HEK293 (cell line): ENCODE data around the gene CALML3.
A peak's percentile ranks its signal among the peaks of the same experiment; 100 is the strongest.

Experiments
- CTCF ChIA-PET: fragments of 350-600 bp; formaldehyde crosslinking; extraction: SDS; loops from one replicate; lab custom pipeline; 2021; ENCODE audit warnings: antibody characterized with exemption; lab: Yijun Ruan, JAX
- POLR2A ChIA-PET: fragments of 300-600 bp; formaldehyde crosslinking; extraction: SDS; loops from one replicate; lab custom pipeline; 2020; ENCODE audit warnings: antibody characterized with exemption, inconsistent platforms; lab: Yijun Ruan, JAX
- H3K27ac ChIP-seq: fragments of 200-500 bp; sonication (Bioruptor generic); 2 replicates; pipeline ENCODE4 v1.5.1; 2014; ENCODE audit warnings: low read depth, low read length, control low read depth, inconsistent platforms; ENCODE audit errors: extremely low read depth
- H3K36me3 ChIP-seq, 2 experiments: fragments of 200-500 bp in 1 of 2; sonication (Bioruptor generic) in 1 of 2; 1 replicate in 1 of 2; 2 replicates in 1 of 2; pipeline ENCODE4 v1.5.1; 2014 to 2017; ENCODE audit warnings: inconsistent platforms in 2 of 2, low read length in 2 of 2; ENCODE audit not compliant: control insufficient read depth in 2 of 2, insufficient read depth in 1 of 2
- H3K4me1 ChIP-seq: fragments of 200-500 bp; sonication (Bioruptor generic); 2 replicates; pipeline ENCODE4 v1.5.1; 2014; ENCODE audit warnings: mild to moderate bottlenecking, low read length, inconsistent platforms; ENCODE audit not compliant: control insufficient read depth, insufficient read depth
- H3K4me3 ChIP-seq: 2 replicates; pipeline ENCODE4 v1.5.1; 2011; ENCODE audit warnings: low read depth, mild to moderate bottlenecking, control low read depth, low read length, moderate library complexity
- H3K9me3 ChIP-seq: fragments of 200-500 bp; sonication (Bioruptor generic); 2 replicates; pipeline ENCODE4 v1.5.1; 2014; ENCODE audit warnings: low read depth, low read length, inconsistent platforms; ENCODE audit not compliant: control insufficient read depth, insufficient read depth
- BCL11B ChIP-seq: fragments of 450-650 bp; formaldehyde crosslinking; IDR thresholded peaks from 2 replicates; pipeline ENCODE4 v1.5.1; 2016; ENCODE audit warnings: low read depth, missing biosample characterization, missing genetic modification characterization
- GFI1B ChIP-seq: fragments of 450-650 bp; formaldehyde crosslinking; IDR thresholded peaks from 2 replicates; pipeline ENCODE4 v1.5.1; 2016; ENCODE audit warnings: missing biosample characterization, missing genetic modification characterization
- GLIS1 ChIP-seq: fragments of 450-650 bp; formaldehyde crosslinking; IDR thresholded peaks from 2 replicates; pipeline ENCODE4 v1.5.1; 2016; ENCODE audit warnings: missing biosample characterization, missing genetic modification characterization
- PATZ1 ChIP-seq: fragments of 450-650 bp; formaldehyde crosslinking; IDR thresholded peaks from 2 replicates; pipeline ENCODE4 v1.5.1; 2016; ENCODE audit warnings: missing biosample characterization, missing genetic modification characterization
- PRDM10 ChIP-seq: fragments of 450-650 bp; formaldehyde crosslinking; IDR thresholded peaks from 2 replicates; pipeline ENCODE4 v1.5.1; 2016; ENCODE audit warnings: missing biosample characterization, missing genetic modification characterization
- YY1 ChIP-seq: fragments of 450-650 bp; formaldehyde crosslinking; IDR thresholded peaks from 2 replicates; pipeline ENCODE4 v1.5.1; 2018; ENCODE audit warnings: missing biosample characterization, missing genetic modification characterization
- ZBTB20 ChIP-seq: fragments of 450-650 bp; formaldehyde crosslinking; IDR thresholded peaks from 2 replicates; pipeline ENCODE4 v1.5.1; 2016; ENCODE audit warnings: missing biosample characterization, missing genetic modification characterization
- ZFHX2 ChIP-seq: fragments of 450-650 bp; formaldehyde crosslinking; conservative IDR thresholded peaks from 2 replicates; pipeline ENCODE4 v1.5.1; 2016; ENCODE audit warnings: missing biosample characterization, missing genetic modification characterization
- ZNF132 ChIP-seq: fragments of 450-650 bp; formaldehyde crosslinking; IDR thresholded peaks from 2 replicates; pipeline ENCODE4 v1.5.1; 2017; ENCODE audit warnings: missing biosample characterization, missing genetic modification characterization, borderline replicate concordance
- ZNF16 ChIP-seq: fragments of 450-650 bp; formaldehyde crosslinking; IDR thresholded peaks from 2 replicates; pipeline ENCODE4 v1.5.1; 2016; ENCODE audit warnings: low read depth, missing biosample characterization, missing genetic modification characterization
- ZNF19 ChIP-seq: fragments of 450-650 bp; formaldehyde crosslinking; IDR thresholded peaks from 2 replicates; pipeline ENCODE4; 2016; ENCODE audit warnings: missing biosample characterization, missing genetic modification characterization, low read depth
- ZNF26 ChIP-seq: fragments of 450-650 bp; formaldehyde crosslinking; IDR thresholded peaks from 2 replicates; pipeline ENCODE4 v1.5.1; 2016; ENCODE audit warnings: missing biosample characterization, missing genetic modification characterization
- ZNF274 ChIP-seq, 2 experiments: fragments of 200-500 bp in 1 of 2; fragments of 450-650 bp in 1 of 2; sonication (Bioruptor generic) in 1 of 2; formaldehyde crosslinking in 1 of 2; IDR thresholded peaks; 2 replicates each; pipeline versions ENCODE4 v1.5.1 to v1.6.1; 2014 to 2016; ENCODE audit warnings: borderline replicate concordance in 1 of 2, inconsistent platforms in 1 of 2, low read length in 1 of 2, missing biosample characterization in 1 of 2, missing genetic modification characterization in 1 of 2
- ZNF324 ChIP-seq: fragments of 450-650 bp; formaldehyde crosslinking; IDR thresholded peaks from 2 replicates; pipeline ENCODE4 v1.5.1; 2016; ENCODE audit warnings: missing biosample characterization, missing genetic modification characterization
- ZNF335 ChIP-seq: fragments of 450-650 bp; formaldehyde crosslinking; conservative IDR thresholded peaks from 2 replicates; pipeline ENCODE4 v1.5.1; 2016; ENCODE audit warnings: missing biosample characterization, missing genetic modification characterization
- ZNF366 ChIP-seq: fragments of 450-650 bp; formaldehyde crosslinking; conservative IDR thresholded peaks from 2 replicates; pipeline ENCODE4 v1.5.1; 2016; ENCODE audit warnings: missing biosample characterization, missing genetic modification characterization
- ZNF488 ChIP-seq: fragments of 450-650 bp; formaldehyde crosslinking; IDR thresholded peaks from 2 replicates; pipeline ENCODE4 v1.5.1; 2016; ENCODE audit warnings: missing biosample characterization, missing genetic modification characterization
- ZNF510 ChIP-seq: fragments of 450-650 bp; formaldehyde crosslinking; IDR thresholded peaks from 2 replicates; pipeline ENCODE4 v1.5.1; 2018; ENCODE audit warnings: mild to moderate bottlenecking, missing genetic modification characterization, missing biosample characterization; ENCODE audit not compliant: insufficient replicate concordance
- ZNF610 ChIP-seq: fragments of 450-650 bp; formaldehyde crosslinking; IDR thresholded peaks from 2 replicates; pipeline ENCODE4 v1.5.1; 2016; ENCODE audit warnings: missing biosample characterization, missing genetic modification characterization, borderline replicate concordance
- ZNF624 ChIP-seq: fragments of 450-650 bp; formaldehyde crosslinking; IDR thresholded peaks from 2 replicates; pipeline ENCODE4 v1.5.1; 2017; ENCODE audit warnings: missing biosample characterization, missing genetic modification characterization
- ZNF776 ChIP-seq: fragments of 450-650 bp; formaldehyde crosslinking; IDR thresholded peaks from 2 replicates; pipeline ENCODE4 v1.5.0; 2017; ENCODE audit warnings: missing biosample characterization, missing genetic modification characterization, borderline replicate concordance
- ZNF777 ChIP-seq: fragments of 450-650 bp; formaldehyde crosslinking; IDR thresholded peaks from 2 replicates; pipeline ENCODE4 v1.5.1; 2017; ENCODE audit warnings: missing biosample characterization, missing genetic modification characterization, borderline replicate concordance
- ZNF837 ChIP-seq: fragments of 450-650 bp; formaldehyde crosslinking; IDR thresholded peaks from 2 replicates; pipeline ENCODE4 v1.5.1; 2016; ENCODE audit warnings: missing biosample characterization, missing genetic modification characterization
- ZNF843 ChIP-seq: fragments of 450-650 bp; formaldehyde crosslinking; IDR thresholded peaks from 2 replicates; pipeline ENCODE4 v1.5.1; 2016; ENCODE audit warnings: missing biosample characterization, missing genetic modification characterization

CALML3 gene

GRCh38 chr10:5573968-5574641, 49.3 kb downstream of the CALML3 start:
- no peaks in the 10 kb centered on the region for H3K9me3 ChIP-seq
- H3K36me3 ChIP-seq: no peaks in the 10 kb centered on the region
- POLR2A ChIA-PET: interaction anchor here (0.6 kb wide), 1 partner anchor 181 kb away, joined by 7 read pairs; no protein-coding TSS in a partner anchor
- no peak overlapping the region for H3K4me3 ChIP-seq
- CTCF ChIA-PET: no interaction called here
- no peak overlapping the region for H3K27ac ChIP-seq
- peak; percentile 34; the same call in 1 of the 2 replicates for TF ChIP-seq GLIS1 (tag by site-specific recombination)
- peak; percentile 58 for TF ChIP-seq PRDM10 (tag by site-specific recombination)
- TF ChIP-seq ZNF132 (tag by site-specific recombination): no peak
- TF ChIP-seq YY1 (tag by site-specific recombination): no peak
- TF ChIP-seq PATZ1 (tag by site-specific recombination): 0 out of 2 replicates have a peak, but pooled peaks have one; percentile 17
- H3K4me1 ChIP-seq: 0 out of 2 replicates have a peak, but pooled peaks cover 3% of the 10 kb centered on the region

- CTCF ChIA-PET: no interaction called here
Measured at GRCh38 chr10:5574642-5575131, 49.9 kb downstream of the CALML3 start.

GRCh38 chr10:5575144-5575481, 50.4 kb downstream of the CALML3 start:
- no peaks in the 10 kb centered on the region for H3K36me3 ChIP-seq
- ChIA-PET POLR2A (no interaction called here), CTCF (interaction anchor here (0.6 kb wide), 1 partner anchor 77 kb away, joined by 4 read pairs; no protein-coding TSS in a partner anchor)
- no peaks in the 10 kb centered on the region for H3K9me3 ChIP-seq
- no peak overlapping the region for H3K27ac ChIP-seq
- no peak overlapping the region for H3K4me3 ChIP-seq
- 0 out of 2 replicates have a peak, but pooled peaks cover 3% of the 10 kb centered on the region for H3K4me1 ChIP-seq
- TF ChIP-seq ZNF624 (tag by site-specific recombination) (no peak), BCL11B (no peak), ZNF776 (tag by site-specific recombination) (no peak), ZNF510 (tag by site-specific recombination) (no peak), ZNF274 (IDR thresholded peaks at IDR 0.05; ENCODE audit: low read length) (no peak), ZNF274 (tag by site-specific recombination; IDR thresholded peaks at IDR 0.05; ENCODE audit: borderline replicate concordance) (no peak), ZNF610 (tag by site-specific recombination) (no peak), GFI1B (tag by site-specific recombination) (no peak), ZNF777 (tag by site-specific recombination) (no peak), ZNF335 (tag by site-specific recombination) (no peak), ZNF366 (tag by site-specific recombination) (no peak), ZNF324 (no peak), ZNF19 (tag by site-specific recombination) (no peak), ZNF837 (no peak), ZNF488 (tag by site-specific recombination) (no peak), ZNF26 (no peak)

More at GRCh38 chr10:5574642-5575131, 49.9 kb downstream of the CALML3 start:
- Histone ChIP-seq H3K4me1 (0 out of 2 replicates have a peak, but pooled peaks cover 3% of the 10 kb centered on the region), H3K36me3 (no peaks in the 10 kb centered on the region), H3K27ac (no peak overlapping the region), H3K9me3 (no peaks in the 10 kb centered on the region), H3K4me3 (no peak overlapping the region)
- POLR2A ChIA-PET: interaction anchor here (0.6 kb wide), 1 partner anchor 180 kb away, joined by 7 read pairs; no protein-coding TSS in a partner anchor
- TF ChIP-seq ZNF16: no peak
- no peak for TF ChIP-seq ZNF843 (tag by site-specific recombination)
- TF ChIP-seq ZBTB20 (tag by site-specific recombination): no peak
- 0 out of 2 replicates have a peak, but pooled peaks have one; percentile 14 for TF ChIP-seq ZFHX2 (tag by site-specific recombination)
